LNCaP clone FGC (cell line): ENCODE data around the gene NFAT5.
A peak's percentile ranks its signal among the peaks of the same experiment; 100 is the strongest.

Experiments
- DNase-seq: peaks from one replicate; pipeline ENCODE4 v3.0.0-alpha.2; 2011; ENCODE audit warnings: low read depth
- H3K4me3 ChIP-seq: 2 replicates; pipeline ENCODE4 v1.5.1; 2011; ENCODE audit warnings: mild to moderate bottlenecking, low read depth, low read length, control low read depth
- TF ChIP-seq, protein P1 (sequence below): IDR thresholded peaks from 2 replicates; pipeline ENCODE4 v1.5.1; 2012; ENCODE audit warnings: mild to moderate bottlenecking; ENCODE audit not compliant: control insufficient read depth, insufficient read depth; ENCODE audit errors: extremely low read depth

Gene NFAT5

DNA sequence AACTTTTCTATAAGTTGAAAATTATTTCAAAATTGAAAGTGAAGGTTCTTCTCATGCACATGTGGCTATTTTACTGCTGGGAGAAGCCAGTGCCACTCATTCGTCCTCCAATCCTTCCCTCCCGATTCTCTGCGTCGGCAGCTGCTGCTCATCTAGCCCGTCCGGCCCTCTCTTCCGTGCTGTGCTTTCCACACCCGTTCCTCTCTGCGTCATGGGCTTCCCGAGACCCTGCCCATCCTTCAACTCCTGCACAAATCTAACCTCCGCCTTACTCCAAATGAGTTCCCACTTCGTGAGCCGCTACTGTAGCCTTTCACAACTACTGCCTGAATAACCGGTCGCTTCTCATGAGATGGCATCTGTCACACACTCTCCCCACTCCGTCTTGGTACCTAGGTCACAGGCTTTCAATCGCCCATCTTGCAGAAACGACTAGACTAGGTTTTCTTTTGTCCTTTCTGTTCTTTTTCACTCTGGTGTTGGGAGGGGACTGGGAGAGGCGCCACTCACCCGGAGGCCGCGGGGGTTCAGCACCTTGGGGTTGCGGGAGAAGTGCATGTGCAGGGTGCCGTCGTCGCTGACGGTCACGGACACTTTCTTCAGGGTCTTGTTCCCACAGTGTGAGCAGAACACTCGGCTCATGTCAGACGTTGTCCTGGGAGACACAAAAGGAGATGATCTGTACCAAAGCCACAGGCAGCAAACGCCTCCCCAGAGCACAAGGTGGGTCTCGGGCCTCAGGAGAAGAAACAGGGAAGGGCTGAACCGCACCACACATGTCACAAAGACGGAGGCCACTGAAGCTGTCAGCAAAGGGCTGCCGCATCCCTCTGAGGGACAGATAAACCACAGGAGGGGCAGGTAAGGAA, 178.8 kb downstream of the NFAT5 start:
- no peak overlapping the region for H3K4me3 ChIP-seq
- no peak for DNase-seq
- TF ChIP-seq, protein P1, sequence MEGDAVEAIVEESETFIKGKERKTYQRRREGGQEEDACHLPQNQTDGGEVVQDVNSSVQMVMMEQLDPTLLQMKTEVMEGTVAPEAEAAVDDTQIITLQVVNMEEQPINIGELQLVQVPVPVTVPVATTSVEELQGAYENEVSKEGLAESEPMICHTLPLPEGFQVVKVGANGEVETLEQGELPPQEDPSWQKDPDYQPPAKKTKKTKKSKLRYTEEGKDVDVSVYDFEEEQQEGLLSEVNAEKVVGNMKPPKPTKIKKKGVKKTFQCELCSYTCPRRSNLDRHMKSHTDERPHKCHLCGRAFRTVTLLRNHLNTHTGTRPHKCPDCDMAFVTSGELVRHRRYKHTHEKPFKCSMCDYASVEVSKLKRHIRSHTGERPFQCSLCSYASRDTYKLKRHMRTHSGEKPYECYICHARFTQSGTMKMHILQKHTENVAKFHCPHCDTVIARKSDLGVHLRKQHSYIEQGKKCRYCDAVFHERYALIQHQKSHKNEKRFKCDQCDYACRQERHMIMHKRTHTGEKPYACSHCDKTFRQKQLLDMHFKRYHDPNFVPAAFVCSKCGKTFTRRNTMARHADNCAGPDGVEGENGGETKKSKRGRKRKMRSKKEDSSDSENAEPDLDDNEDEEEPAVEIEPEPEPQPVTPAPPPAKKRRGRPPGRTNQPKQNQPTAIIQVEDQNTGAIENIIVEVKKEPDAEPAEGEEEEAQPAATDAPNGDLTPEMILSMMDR, result no peak

DNA sequence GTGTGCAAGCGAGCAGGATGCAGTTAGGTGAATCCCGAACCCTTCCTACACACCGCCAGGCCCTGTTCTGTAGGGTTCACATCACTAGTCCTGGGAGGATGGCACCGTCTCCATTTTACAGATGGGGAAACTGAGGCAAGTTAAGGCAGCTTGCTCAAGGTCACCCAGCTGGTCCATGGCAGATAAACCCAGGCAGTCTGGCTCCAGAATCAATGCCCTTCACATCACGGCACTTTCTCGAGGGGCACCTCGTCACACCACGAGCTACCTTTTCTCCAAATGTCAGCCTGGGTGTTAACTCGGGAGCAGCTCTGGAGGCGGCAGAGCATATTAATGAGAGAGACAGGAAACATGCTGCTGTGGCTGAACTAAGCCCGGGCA, 179.5 kb downstream of the NFAT5 start:
- H3K4me3 ChIP-seq, result no peak overlapping the region
- TF ChIP-seq, protein P1, result no peak
- DNase-seq, result no peak

DNA sequence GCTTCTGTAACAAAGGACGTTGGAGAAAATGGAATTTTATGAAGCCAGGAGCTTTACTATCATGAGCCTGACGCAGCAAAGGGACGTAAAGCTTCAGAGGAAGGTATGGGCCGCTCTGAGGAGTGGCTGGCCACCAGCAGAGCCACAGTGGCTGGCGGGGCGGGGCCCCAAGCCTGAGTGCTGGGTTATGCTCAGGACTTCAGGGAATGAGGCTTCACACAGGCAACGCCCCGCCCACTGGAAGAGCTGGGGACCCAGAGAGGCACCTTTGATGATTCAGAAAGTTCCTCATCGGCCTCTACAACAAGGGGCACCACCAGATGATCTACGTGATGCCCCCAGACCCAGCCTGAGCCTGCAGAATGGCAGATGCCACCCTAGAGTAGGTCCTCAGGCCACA, 180.2 kb downstream of the NFAT5 start:
- DNase-seq, result no peak
- no peak overlapping the region for H3K4me3 ChIP-seq
- TF ChIP-seq, protein P1, result no peak

DNA sequence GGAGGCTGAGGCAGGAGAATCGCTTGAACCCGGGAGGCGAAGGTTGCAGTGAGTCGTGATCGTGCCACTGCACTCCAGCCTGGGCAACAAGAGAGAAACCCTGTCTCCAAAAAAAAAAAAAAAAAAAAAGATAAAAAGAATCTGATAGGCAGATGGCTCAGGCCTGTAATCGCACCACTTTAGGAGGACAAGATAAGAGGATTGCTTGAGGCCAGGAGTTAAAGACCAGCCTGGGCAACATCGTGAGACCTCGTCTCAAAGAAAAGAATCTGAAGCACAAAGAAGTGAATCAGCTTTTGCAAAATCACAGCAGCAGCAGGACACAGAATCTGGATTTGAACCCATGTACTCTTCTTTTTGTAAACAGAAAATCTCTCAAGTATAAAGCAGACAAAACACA, 181.3 kb downstream of the NFAT5 start:
- H3K4me3 ChIP-seq, result no peak overlapping the region
- TF ChIP-seq, protein P1, result no peak
- DNase-seq, result no peak

DNA sequence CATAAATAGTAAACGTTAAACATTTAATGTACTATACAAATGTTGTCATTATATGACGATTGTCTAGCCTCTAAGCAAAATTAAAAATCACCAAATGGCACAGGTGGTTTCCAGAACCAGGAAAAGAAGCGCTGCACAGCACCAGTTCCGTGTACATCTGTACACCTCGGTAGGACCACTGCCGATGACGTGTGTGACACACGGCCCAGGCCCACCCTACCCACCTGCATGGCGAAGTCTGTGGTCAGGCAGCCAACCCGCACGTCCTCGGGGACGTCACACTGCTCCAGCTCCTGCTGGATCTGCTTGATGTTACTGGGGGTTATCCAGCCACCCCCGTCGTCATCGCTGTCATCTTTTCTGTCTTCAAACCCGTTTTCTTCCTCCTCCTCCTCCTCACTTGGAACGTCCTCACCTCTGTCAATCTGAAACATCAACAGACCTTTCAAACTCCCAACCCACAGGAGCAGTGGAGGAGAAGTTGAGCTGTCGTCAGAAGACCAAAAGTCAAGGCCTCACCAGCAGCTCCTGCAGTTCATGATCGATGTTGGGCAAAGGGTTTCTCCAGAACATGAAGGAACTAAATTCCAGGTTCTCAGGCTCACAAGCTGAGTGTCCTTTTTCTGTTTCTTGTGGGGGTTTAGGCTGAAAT, 183.1 kb downstream of the NFAT5 start:
- DNase-seq, result no peak
- no peak overlapping the region for H3K4me3 ChIP-seq
- TF ChIP-seq, protein P1, result no peak

DNA sequence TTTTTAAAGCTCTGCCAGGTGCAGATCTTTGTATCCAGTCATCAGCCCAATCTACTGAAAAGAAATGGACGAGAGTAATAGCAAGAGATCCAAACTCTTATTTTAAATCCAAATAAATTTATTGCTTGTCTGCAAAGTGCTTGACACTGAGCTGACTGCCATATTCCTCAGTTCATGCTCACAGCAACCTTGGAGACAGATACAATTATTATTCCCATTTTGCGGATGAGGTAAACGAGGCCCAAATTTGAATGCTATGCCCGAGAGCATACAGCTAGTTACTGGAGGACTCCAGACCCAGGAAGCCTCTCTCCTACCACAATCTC, 188.3 kb downstream of the NFAT5 start:
- TF ChIP-seq, protein P1, result no peak
- no peak for DNase-seq
- H3K4me3 ChIP-seq, result peak overlapping the region; percentile 72
